Left colon (tissue), 2 donors: ENCODE data around the gene MAVS. TPM values are rescaled to one million over a fixed set of nuclear protein-coding genes. Genes with fewer than 3 reads are reported as not detected.

Experiments used
- ATAC-seq: fragments of 200-7000 bp; cut with Tn5 transposase; one replicate; pipeline ENCODE4 v1.9.1; 2020; ENCODE audit warnings: mild to moderate bottlenecking, moderate library complexity
- DNase-seq, 2 donors: peaks; one replicate each; pipeline ENCODE4 v3.0.0-alpha.2; 2020
- intact Hi-C, 2 donors: fragments of 100-400 bp; cut with DNase I in 1 of 2; cut with micrococcal nuclease in 1 of 2; formaldehyde crosslinking; loops; one replicate each; pipeline versions ENCODE4 v1.11.2 to v1.14.0; 2022; cut with DNase I, micrococcal nuclease
- long read RNA-seq: library from polyadenylated mRNA; unstranded; transcript quantifications from one replicate; pipeline ENCODE4 v2.0.0, GENCODE V29; 2021
- total RNA-seq, 2 donors: library from RNA; stranded (reverse); fragmentation: NEBNext Ultra II Directional; extraction: Animal tissue kit (Norgen Biotek cat#: 25700); gene quantifications; one replicate each; pipeline ENCODE4 v1.2.1, GENCODE V29; 2021
- donor health status: DM: no; HTN: no; CAD: no.
- donor health status: DM: yes; HTN: yes; CAD: no.

The MAVS gene
- total RNA-seq: 10 to 100 TPM; 72.1 to 74.0 TPM
- long read RNA-seq, full-length matches to known transcripts: 12 of 73 reads
- long read RNA-seq, partial matches to known transcripts: 7 of 73 reads
- long read RNA-seq, other reads (novel, unspliced or antisense): 54 of 73 reads

GRCh38 chr20:3846740-3847428, at the start of gene MAVS:
Gene MAVS (plus strand): TSS chr20:3846834. CDS start chr20:3854625, 7,791 bp downstream.
- intact Hi-C loops: no loop called here
- peak; percentile 82 for ATAC-seq

GRCh38 chr20:3797226-3797545, 49.4 kb upstream of the MAVS start:
- DNase-seq: peak in 1 of 2 donors; percentile 26
- intact Hi-C loops: no loop called here
- no peak for ATAC-seq

More at GRCh38 chr20:3846740-3847428, at the start of gene MAVS:
- DNase-seq: peak; percentile 91 to 94

- peak; percentile 14 for ATAC-seq
- DNase-seq: peak; percentile 55 to 76
- intact Hi-C loops: no loop called here
Observed at GRCh38 chr20:3797592-3798372, 48.9 kb upstream of the MAVS start.

GRCh38 chr20:3798373-3798768, 48.3 kb upstream of the MAVS start:
- ATAC-seq: no peak
- intact Hi-C loops: no loop called here
- peak in 1 of 2 donors; percentile 31 for DNase-seq

GRCh38 chr20:3798908-3799248, 47.8 kb upstream of the MAVS start:
- intact Hi-C loops: no loop called here
- ATAC-seq (no peak), DNase-seq (no peak)

- intact Hi-C loops: no loop called here
- DNase-seq (no peak), ATAC-seq (no peak)
Observed at GRCh38 chr20:3800256-3800877, 46.3 kb upstream of the MAVS start.

- intact Hi-C loops: no loop called here
- ATAC-seq (no peak), DNase-seq (no peak)
Observed at GRCh38 chr20:3800878-3801260, 45.8 kb upstream of the MAVS start.

GRCh38 chr20:3801299-3801698, 45.3 kb upstream of the MAVS start:
- no peak for DNase-seq
- intact Hi-C loops: no loop called here
- ATAC-seq: no peak

- DNase-seq: no peak
- intact Hi-C loops: no loop called here
- no peak for ATAC-seq
Observed at GRCh38 chr20:3801846-3802245, 44.8 kb upstream of the MAVS start.

GRCh38 chr20:3802524-3803239, 44.0 kb upstream of the MAVS start:
- intact Hi-C loops: no loop called here
- DNase-seq (no peak), ATAC-seq (no peak)

- ATAC-seq: no peak
- intact Hi-C loops: no loop called here
- no peak for DNase-seq
Observed at GRCh38 chr20:3803289-3803688, 43.3 kb upstream of the MAVS start.

GRCh38 chr20:3803854-3804253, 42.8 kb upstream of the MAVS start:
- DNase-seq (no peak), ATAC-seq (no peak)
- intact Hi-C loops: no loop called here

GRCh38 chr20:3804254-3804751, 42.3 kb upstream of the MAVS start:
- intact Hi-C loops: no loop called here
- ATAC-seq (no peak), DNase-seq (no peak)

- ATAC-seq (no peak), DNase-seq (peak in 1 of 2 donors; percentile 22)
- intact Hi-C loops: no loop called here
Observed at GRCh38 chr20:3804781-3805180, 41.9 kb upstream of the MAVS start.

- intact Hi-C loops: no loop called here
- ATAC-seq (no peak), DNase-seq (no peak)
Observed at GRCh38 chr20:3808544-3808943, 38.1 kb upstream of the MAVS start.

GRCh38 chr20:3811467-3812258, 35.0 kb upstream of the MAVS start:
- DNase-seq (peak; percentile 98 to 99), ATAC-seq (peak; percentile 82)
- intact Hi-C loops: no loop called here

- DNase-seq (peak in 1 of 2 donors; percentile 28), ATAC-seq (no peak)
- intact Hi-C loops: no loop called here
Observed at GRCh38 chr20:3812259-3812681, 34.4 kb upstream of the MAVS start.
